IMR-90 (cell line): ENCODE measurements around the gene NEK5. TPM values are rescaled to one million over a fixed set of nuclear protein-coding genes. Genes with fewer than 3 reads are reported as not detected.

Source experiments
- ATAC-seq: fragments of 200-7000 bp; cut with Tn5 transposase; 2 replicates; pipeline ENCODE4 v1.9.1; 2020; ENCODE audit warnings: low read depth, mild to moderate bottlenecking, moderate library complexity
- BruUV-seq: library from RNA; stranded (reverse); fragments of 400-500 nt; replicated peaks from 2 replicates; lab custom pipeline; 2021; lab: Mats Ljungman, UMichigan
- CTCF ChIA-PET: fragments of 300-600 bp; formaldehyde crosslinking; extraction: SDS; loops from one replicate; lab custom pipeline; 2021; ENCODE audit warnings: antibody characterized with exemption; lab: Yijun Ruan, JAX
- POLR2A ChIA-PET: fragments of 300-600 bp; sonication (Branson Sonifier 250); formaldehyde crosslinking; loops from one replicate; lab custom pipeline; 2022; ENCODE audit warnings: antibody characterized with exemption; ENCODE audit not compliant: unreplicated experiment; lab: Charles Lee
- DNase-seq: peaks from one replicate; pipeline ENCODE4 v3.0.0; 2013
- H2AFZ ChIP-seq: replicated peaks from 2 replicates; pipeline ENCODE3; 2013; ENCODE audit warnings: low read length, mild to moderate bottlenecking; ENCODE audit not compliant: poor library complexity
- H2AK5ac ChIP-seq: 2 replicates; pipeline ENCODE4 v1.6.1; 2013; ENCODE audit warnings: low read depth, low read length, inconsistent platforms
- H2AK9ac ChIP-seq: replicated peaks from 2 replicates; pipeline ENCODE3; 2013; ENCODE audit warnings: mild to moderate bottlenecking, low read depth, low read length, moderate library complexity; ENCODE audit not compliant: poor library complexity
- H2BK120ac ChIP-seq: 2 replicates; pipeline ENCODE4 v1.6.1; 2013; ENCODE audit warnings: low read depth, low read length, inconsistent platforms
- H2BK15ac ChIP-seq: 3 replicates; pipeline ENCODE4 v1.6.1; 2013; ENCODE audit warnings: low read depth, low read length, inconsistent platforms
- H2BK20ac ChIP-seq: 2 replicates; pipeline ENCODE4 v1.6.1; 2013; ENCODE audit warnings: low read depth, mild to moderate bottlenecking, inconsistent platforms, low read length, moderate library complexity
- H2BK5ac ChIP-seq: 2 replicates; pipeline ENCODE4 v1.6.1; 2013; ENCODE audit warnings: mild to moderate bottlenecking, low read depth, low read length, inconsistent platforms; ENCODE audit not compliant: poor library complexity, severe bottlenecking
- H3K14ac ChIP-seq: replicated peaks from 2 replicates; pipeline ENCODE4 v1.6.1; 2013; ENCODE audit warnings: low read depth, low read length, inconsistent platforms
- H3K18ac ChIP-seq: 2 replicates; pipeline ENCODE4 v1.6.1; 2013; ENCODE audit warnings: low read depth, low read length, control low read depth
- H3K23ac ChIP-seq: 2 replicates; pipeline ENCODE4 v1.6.1; 2013; ENCODE audit warnings: low read depth, low read length, inconsistent platforms
- H3K27ac ChIP-seq: 2 replicates; pipeline ENCODE4 v1.5.1; 2013; ENCODE audit warnings: mild to moderate bottlenecking, control low read depth, low read length; ENCODE audit not compliant: insufficient read depth
- H3K27me3 ChIP-seq: 2 replicates; pipeline ENCODE4 v1.6.1; 2013; ENCODE audit warnings: low read length; ENCODE audit not compliant: control insufficient read depth, insufficient read depth
- H3K36me3 ChIP-seq: 2 replicates; pipeline ENCODE4 v1.6.1; 2013; ENCODE audit warnings: low read length, mixed read lengths; ENCODE audit not compliant: control insufficient read depth, insufficient read depth
- H3K4ac ChIP-seq: 2 replicates; pipeline ENCODE4 v1.6.1; 2013; ENCODE audit warnings: low read depth, low read length, inconsistent platforms
- H3K4me1 ChIP-seq: 2 replicates; pipeline ENCODE4 v1.6.1; 2013; ENCODE audit warnings: low read length, mixed read lengths; ENCODE audit not compliant: control insufficient read depth, insufficient read depth
- H3K4me2 ChIP-seq: 2 replicates; pipeline ENCODE4 v1.6.1; 2013; ENCODE audit warnings: low read depth, mild to moderate bottlenecking, control low read depth, low read length, moderate library complexity
- H3K4me3 ChIP-seq: 2 replicates; pipeline ENCODE4 v1.5.1; 2013; ENCODE audit warnings: low read depth, mild to moderate bottlenecking, control low read depth, low read length, moderate library complexity; ENCODE audit not compliant: insufficient read depth
- H3K56ac ChIP-seq: 2 replicates; pipeline ENCODE4 v1.6.1; 2013; ENCODE audit warnings: low read length, inconsistent platforms; ENCODE audit not compliant: insufficient read depth; ENCODE audit errors: extremely low read depth
- H3K79me1 ChIP-seq, 2 experiments: 2 replicates each; pipeline ENCODE4 v1.6.1; 2013; ENCODE audit warnings: low read length in 2 of 2, inconsistent platforms in 1 of 2, low read depth in 1 of 2
- H3K9ac ChIP-seq: 2 replicates; pipeline ENCODE4 v1.6.1; 2013; ENCODE audit warnings: low read depth, low read length, control low read depth
- H3K9me1 ChIP-seq: 2 replicates; pipeline ENCODE4 v1.6.1; 2013; ENCODE audit warnings: low read length, inconsistent platforms; ENCODE audit not compliant: insufficient read depth
- H3K9me3 ChIP-seq: 2 replicates; pipeline ENCODE4 v1.6.1; 2013; ENCODE audit warnings: low read length; ENCODE audit not compliant: control insufficient read depth, insufficient read depth
- H4K20me1 ChIP-seq: 2 replicates; pipeline ENCODE4 v1.6.1; 2013; ENCODE audit warnings: low read length, inconsistent platforms; ENCODE audit not compliant: insufficient read depth
- H4K5ac ChIP-seq: 2 replicates; pipeline ENCODE4 v1.6.1; 2013; ENCODE audit warnings: mild to moderate bottlenecking, low read depth, low read length, control low read depth
- H4K8ac ChIP-seq, 2 experiments: 2 replicates each; pipeline ENCODE4 v1.6.1; 2013; ENCODE audit warnings: low read depth in 2 of 2, low read length in 2 of 2, control low read depth in 1 of 2, inconsistent platforms in 1 of 2
- H4K91ac ChIP-seq: 2 replicates; pipeline ENCODE4 v1.6.1; 2013; ENCODE audit warnings: low read depth, low read length, inconsistent platforms; ENCODE audit not compliant: insufficient read depth
- BHLHE40 ChIP-seq: fragments of 150-350 bp; IDR thresholded peaks from 2 replicates; pipeline ENCODE4 v1.6.1; 2016; ENCODE audit warnings: mild to moderate bottlenecking, low read depth, low read length
- CEBPB ChIP-seq: IDR thresholded peaks from 2 replicates; pipeline ENCODE4 v1.6.1; 2012; ENCODE audit warnings: low read depth, low read length, improper control_type of control experiment
- CHD1 ChIP-seq: IDR thresholded peaks from 2 replicates; pipeline ENCODE4 v1.6.1; 2012; ENCODE audit warnings: low read depth, low read length, improper control_type of control experiment
- FOS ChIP-seq: fragments of 150-350 bp; IDR thresholded peaks from 2 replicates; pipeline ENCODE4 v1.6.1; 2016; ENCODE audit warnings: low read depth, low read length
- MAFK ChIP-seq: IDR thresholded peaks from 2 replicates; pipeline ENCODE4 v1.6.1; 2012; ENCODE audit warnings: low read depth, low read length, improper control_type of control experiment
- MAZ ChIP-seq: IDR thresholded peaks from 2 replicates; pipeline ENCODE4 v1.6.1; 2012; ENCODE audit warnings: low read depth, mild to moderate bottlenecking, low read length, improper control_type of control experiment, moderate library complexity, borderline replicate concordance
- MXI1 ChIP-seq: IDR thresholded peaks from 2 replicates; pipeline ENCODE4 v1.6.1; 2012; ENCODE audit warnings: low read depth, mild to moderate bottlenecking, low read length, moderate library complexity, borderline replicate concordance
- NFE2L2 ChIP-seq: fragments of 150-350 bp; IDR thresholded peaks from 2 replicates; pipeline ENCODE4 v1.6.1; 2016; ENCODE audit warnings: low read depth, mild to moderate bottlenecking, low read length
- POLR2A ChIP-seq: IDR thresholded peaks from 2 replicates; pipeline ENCODE4 v1.6.1; 2012; ENCODE audit warnings: mild to moderate bottlenecking, low read depth, low read length
- RAD21 ChIP-seq: IDR thresholded peaks from 2 replicates; pipeline ENCODE4 v1.6.1; 2012; ENCODE audit warnings: low read length, improper control_type of control experiment
- RCOR1 ChIP-seq: IDR thresholded peaks from 2 replicates; pipeline ENCODE4 v1.6.1; 2012; ENCODE audit warnings: mild to moderate bottlenecking, low read length, improper control_type of control experiment; ENCODE audit not compliant: insufficient replicate concordance
- RFX5 ChIP-seq: IDR thresholded peaks from 2 replicates; pipeline ENCODE4 v1.8.0; 2012; ENCODE audit warnings: low read depth, mild to moderate bottlenecking, low read length, moderate library complexity
- SMC3 ChIP-seq: fragments of 150-350 bp; IDR thresholded peaks from 2 replicates; pipeline ENCODE4 v1.6.1; 2016; ENCODE audit warnings: low read depth, mild to moderate bottlenecking, antibody characterized with exemption, low read length, moderate library complexity
- WGBS, 2 experiments: methylation state at CpG; one replicate each; pipeline versions ENCODE4 v1.1.5 to v1.1.7; 2013; ENCODE audit warnings: missing lambda C conversion rate in 2 of 2; ENCODE audit not compliant: insufficient read length in 1 of 2; ENCODE audit errors: extremely low coverage in 2 of 2; 5-methylcytosine and 5-hydroxymethylcytosine counted together
- dilution Hi-C: fragments of 300-500 bp; cut with HindIII; formaldehyde crosslinking; loops from one replicate; pipeline ENCODE4 v1.14.3; 2018; ENCODE audit warnings: low sequenced_read_pairs; ENCODE audit not compliant: unreplicated experiment
- in situ Hi-C: fragments of 300-500 bp; cut with MboI; formaldehyde crosslinking; loops from 3 replicates; pipeline ENCODE4 v1.14.3; 2019; ENCODE audit warnings: low sequenced_read_pairs, inconsistent platforms, mixed read lengths
- intact Hi-C: fragments of 100-400 bp; cut with micrococcal nuclease; formaldehyde crosslinking; loops from 2 replicates; pipeline ENCODE4 v1.10.0; 2022
- polyA plus RNA-seq, 3 experiments: library from polyadenylated mRNA; depleted of rRNA; stranded (reverse); fragments of >200 nt; gene quantifications; 2 replicates each; pipeline ENCODE4 v1.2.3, GENCODE V29; 2012; ENCODE audit warnings: low replicate concordance in 1 of 3
- total RNA-seq: library from RNA; depleted of rRNA; stranded (reverse); fragments of >200 nt; gene quantifications from 2 replicates; pipeline ENCODE4 v1.2.3, GENCODE V29; 2012
- TF ChIP-seq, protein P1 (sequence below): fragments of 150-350 bp; IDR thresholded peaks from 2 replicates; pipeline ENCODE4 v1.6.1; 2017; ENCODE audit warnings: mild to moderate bottlenecking, antibody characterized with exemption, low read length, low read depth
- TF ChIP-seq, protein P2 (sequence below): fragments of 150-350 bp; IDR thresholded peaks from 2 replicates; pipeline ENCODE4 v1.6.1; 2016; ENCODE audit warnings: low read depth, mild to moderate bottlenecking, low read length, moderate library complexity, borderline replicate concordance
- TF ChIP-seq, protein P3 (sequence below): conservative IDR thresholded peaks from 2 replicates; pipeline ENCODE4 v1.5.1; 2012; ENCODE audit warnings: mild to moderate bottlenecking, low read depth, low read length, improper control_type of control experiment

NEK5 gene
- total and polyA plus RNA-seq, 2 of the 4 experiments (the other 2 are of a cell fraction) = not detected

DNA sequence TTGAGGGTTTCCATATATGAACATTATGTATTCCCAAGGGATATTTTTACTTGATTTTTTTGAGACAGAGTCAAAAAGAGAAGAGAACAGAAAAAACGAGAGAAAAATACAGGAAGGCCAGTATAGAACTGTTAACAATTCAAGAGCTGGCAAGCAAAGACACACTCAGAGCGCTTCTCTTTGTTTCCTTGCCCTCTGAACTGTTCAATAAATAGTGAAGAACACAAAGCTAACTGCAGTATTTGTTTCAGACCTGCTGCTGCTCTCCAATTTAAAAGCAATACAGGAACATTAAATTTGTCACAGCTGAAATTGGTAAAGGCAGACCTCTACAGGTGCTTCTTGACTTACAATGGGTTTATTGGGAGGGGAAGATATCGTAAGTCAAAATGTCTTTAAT, 44.5 kb upstream of the NEK5 start:
- Histone ChIP-seq H4K20me1 (no peaks in the 10 kb centered on the region), H3K23ac (no peak overlapping the region), H2AFZ (no peak overlapping the region), H3K14ac (no peak overlapping the region), H2AK5ac (no peak overlapping the region), H3K18ac (no peak overlapping the region), H3K4me3 (no peak overlapping the region), H3K9ac (no peak overlapping the region), H3K9me1 (no peaks in the 10 kb centered on the region), H2BK120ac (no peak overlapping the region), H4K91ac (no peak overlapping the region), H2BK20ac (no peak overlapping the region), H3K27ac (no peak overlapping the region), H3K9me3 (no peaks in the 10 kb centered on the region), H3K4ac (no peak overlapping the region), H4K8ac (no peak overlapping the region), H2BK15ac (no peak overlapping the region), H3K36me3 (peaks cover 18% of the 10 kb centered on the region), H3K4me2 (no peak overlapping the region), H4K5ac (no peak overlapping the region), H3K79me1 (no peaks in the 10 kb centered on the region), H2BK5ac (no peak overlapping the region), H2AK9ac (no peak overlapping the region), H3K4me1 (no peaks in the 10 kb centered on the region), H3K56ac (no peak overlapping the region), H3K27me3 (no peaks in the 10 kb centered on the region)
- no TSS peak for BruUV-seq
- dilution Hi-C loops = no loop called here
- DNase-seq (no peak), ATAC-seq (no peak)
- intact Hi-C loops = no loop called here
- POLR2A ChIA-PET = no interaction called here
- TF ChIP-seq FOS (no peak), BHLHE40 (no peak), RCOR1 (no peak), NFE2L2 (no peak), POLR2A (no peak), RAD21 (no peak), CEBPB (no peak), MXI1 (no peak), RFX5 (no peak), MAFK (no peak), SMC3 (no peak), MAZ (no peak), CHD1 (no peak)
- TF ChIP-seq, protein P1, sequence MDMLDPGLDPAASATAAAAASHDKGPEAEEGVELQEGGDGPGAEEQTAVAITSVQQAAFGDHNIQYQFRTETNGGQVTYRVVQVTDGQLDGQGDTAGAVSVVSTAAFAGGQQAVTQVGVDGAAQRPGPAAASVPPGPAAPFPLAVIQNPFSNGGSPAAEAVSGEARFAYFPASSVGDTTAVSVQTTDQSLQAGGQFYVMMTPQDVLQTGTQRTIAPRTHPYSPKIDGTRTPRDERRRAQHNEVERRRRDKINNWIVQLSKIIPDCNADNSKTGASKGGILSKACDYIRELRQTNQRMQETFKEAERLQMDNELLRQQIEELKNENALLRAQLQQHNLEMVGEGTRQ = no peak
- TF ChIP-seq, protein P2, sequence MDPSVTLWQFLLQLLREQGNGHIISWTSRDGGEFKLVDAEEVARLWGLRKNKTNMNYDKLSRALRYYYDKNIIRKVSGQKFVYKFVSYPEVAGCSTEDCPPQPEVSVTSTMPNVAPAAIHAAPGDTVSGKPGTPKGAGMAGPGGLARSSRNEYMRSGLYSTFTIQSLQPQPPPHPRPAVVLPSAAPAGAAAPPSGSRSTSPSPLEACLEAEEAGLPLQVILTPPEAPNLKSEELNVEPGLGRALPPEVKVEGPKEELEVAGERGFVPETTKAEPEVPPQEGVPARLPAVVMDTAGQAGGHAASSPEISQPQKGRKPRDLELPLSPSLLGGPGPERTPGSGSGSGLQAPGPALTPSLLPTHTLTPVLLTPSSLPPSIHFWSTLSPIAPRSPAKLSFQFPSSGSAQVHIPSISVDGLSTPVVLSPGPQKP = no peak
- TF ChIP-seq, protein P3, sequence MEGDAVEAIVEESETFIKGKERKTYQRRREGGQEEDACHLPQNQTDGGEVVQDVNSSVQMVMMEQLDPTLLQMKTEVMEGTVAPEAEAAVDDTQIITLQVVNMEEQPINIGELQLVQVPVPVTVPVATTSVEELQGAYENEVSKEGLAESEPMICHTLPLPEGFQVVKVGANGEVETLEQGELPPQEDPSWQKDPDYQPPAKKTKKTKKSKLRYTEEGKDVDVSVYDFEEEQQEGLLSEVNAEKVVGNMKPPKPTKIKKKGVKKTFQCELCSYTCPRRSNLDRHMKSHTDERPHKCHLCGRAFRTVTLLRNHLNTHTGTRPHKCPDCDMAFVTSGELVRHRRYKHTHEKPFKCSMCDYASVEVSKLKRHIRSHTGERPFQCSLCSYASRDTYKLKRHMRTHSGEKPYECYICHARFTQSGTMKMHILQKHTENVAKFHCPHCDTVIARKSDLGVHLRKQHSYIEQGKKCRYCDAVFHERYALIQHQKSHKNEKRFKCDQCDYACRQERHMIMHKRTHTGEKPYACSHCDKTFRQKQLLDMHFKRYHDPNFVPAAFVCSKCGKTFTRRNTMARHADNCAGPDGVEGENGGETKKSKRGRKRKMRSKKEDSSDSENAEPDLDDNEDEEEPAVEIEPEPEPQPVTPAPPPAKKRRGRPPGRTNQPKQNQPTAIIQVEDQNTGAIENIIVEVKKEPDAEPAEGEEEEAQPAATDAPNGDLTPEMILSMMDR = no peak
- CTCF ChIA-PET = no interaction called here
- no CpG with 5 or more reads among the region's 3 CpGs for WGBS, 2 experiments
- in situ Hi-C loops = no loop called here
